H1 (cell line): Measurements from ENCODE around the gene ARID1B. TPM values are rescaled to one million over a fixed set of nuclear protein-coding genes. Genes with fewer than 3 reads are reported as not detected.

Experiments
- CTCF ChIA-PET: fragments of 300-600 bp; sonication (Branson Sonifier 250); formaldehyde crosslinking; loops from one replicate; lab custom pipeline; 2021; ENCODE audit not compliant: partially characterized antibody; lab: Charles Lee
- POLR2A ChIA-PET: fragments of 300-600 bp; sonication (Branson Sonifier 250); formaldehyde crosslinking; loops from one replicate; lab custom pipeline; 2021; ENCODE audit warnings: inconsistent platforms; ENCODE audit not compliant: partially characterized antibody; lab: Charles Lee
- DNase-seq, 2 experiments: peaks; one replicate each; pipeline versions ENCODE4 v3.0.0 to v3.0.0-alpha.2; 2010 to 2022; ENCODE audit warnings: low spot score in 2 of 2, low read depth in 1 of 2, mixed read lengths in 1 of 2
- FAIRE-seq: peaks from 2 replicates; lab custom pipeline; 2011; peaks lifted over from hg19 to GRCh38; lab: Jason Lieb, UNC
- H2AFZ ChIP-seq: 2 replicates; pipeline ENCODE4 v1.8.1; 2012; ENCODE audit warnings: low read length, inconsistent platforms
- H2AK5ac ChIP-seq: 2 replicates; pipeline ENCODE4 v1.6.1; 2013; ENCODE audit warnings: low read depth, low read length
- H2BK120ac ChIP-seq: replicated peaks from 2 replicates; pipeline ENCODE3; 2013; ENCODE audit warnings: low read depth, low read length, inconsistent platforms
- H2BK12ac ChIP-seq: 2 replicates; pipeline ENCODE4 v1.6.1; 2013; ENCODE audit warnings: low read depth, low read length
- H2BK15ac ChIP-seq: 2 replicates; pipeline ENCODE4 v1.6.1; 2013; ENCODE audit warnings: low read length
- H2BK20ac ChIP-seq: 2 replicates; pipeline ENCODE4 v1.6.1; 2013; ENCODE audit warnings: low read length
- H2BK5ac ChIP-seq: 2 replicates; pipeline ENCODE4 v1.6.1; 2013; ENCODE audit warnings: low read depth, low read length
- H3K14ac ChIP-seq: 2 replicates; pipeline ENCODE4 v1.6.1; 2013; ENCODE audit warnings: inconsistent platforms; ENCODE audit not compliant: insufficient read length
- H3K18ac ChIP-seq: 2 replicates; pipeline ENCODE4 v1.6.1; 2013; ENCODE audit warnings: low read length; ENCODE audit errors: extremely low read depth
- H3K23ac ChIP-seq: 2 replicates; pipeline ENCODE4 v1.6.1; 2013; ENCODE audit warnings: inconsistent platforms; ENCODE audit not compliant: insufficient read length
- H3K23me2 ChIP-seq: 2 replicates; pipeline ENCODE4 v1.6.1; 2013; ENCODE audit warnings: low read depth, low read length
- H3K27ac ChIP-seq: 2 replicates; pipeline ENCODE4 v1.6.1; 2011; ENCODE audit warnings: low read depth, low read length, inconsistent platforms
- H3K27me3 ChIP-seq, 4 experiments: replicated peaks in 1 of 4; 1 replicate in 1 of 4; 2 replicates in 3 of 4; pipeline versions ENCODE4 v1.6.1 to v1.8.1; 2011 to 2013; ENCODE audit warnings: low read length in 3 of 4, mild to moderate bottlenecking in 3 of 4, inconsistent platforms in 2 of 4, mixed read lengths in 2 of 4, moderate library complexity in 1 of 4; ENCODE audit not compliant: control insufficient read depth in 3 of 4, insufficient read depth in 3 of 4; ENCODE audit errors: extremely low read depth in 1 of 4
- H3K36me3 ChIP-seq, 4 experiments: 2 replicates each; pipeline versions ENCODE4 v1.6.1 to v1.8.1; 2011 to 2013; ENCODE audit warnings: mild to moderate bottlenecking in 4 of 4, low read length in 3 of 4, moderate library complexity in 2 of 4, control low read depth in 1 of 4, inconsistent platforms in 1 of 4; ENCODE audit not compliant: insufficient read depth in 4 of 4, control insufficient read depth in 2 of 4
- H3K4ac ChIP-seq: replicated peaks from 2 replicates; pipeline ENCODE3; 2013; ENCODE audit warnings: low read length, low read depth, mixed read lengths, inconsistent platforms; ENCODE audit not compliant: insufficient read length
- H3K4me1 ChIP-seq, 4 experiments: replicated peaks in 1 of 4; 1 replicate in 1 of 4; 2 replicates in 3 of 4; pipeline versions ENCODE4 v1.6.1 to v1.8.1; 2011 to 2013; ENCODE audit warnings: low read length in 3 of 4, inconsistent platforms in 2 of 4, mixed read lengths in 1 of 4; ENCODE audit not compliant: insufficient read depth in 4 of 4, control insufficient read depth in 3 of 4
- H3K4me2 ChIP-seq, 2 experiments: 2 replicates each; pipeline versions ENCODE4 v1.6.1 to v1.8.1; 2011 to 2013; ENCODE audit warnings: low read depth in 2 of 2, low read length in 2 of 2, control low read depth in 1 of 2, inconsistent platforms in 1 of 2, mild to moderate bottlenecking in 1 of 2; ENCODE audit not compliant: insufficient read depth in 1 of 2
- H3K4me3 ChIP-seq, 4 experiments: fragments of 200-600, 300-600 bp in 1 of 4; sonication (generic), shearing (Covaris generic), sonication (Bioruptor Twin) in 1 of 4; 2 replicates each; pipeline versions ENCODE4 v1.5.1 to v1.8.1; 2011 to 2016; ENCODE audit warnings: low read length in 4 of 4, low read depth in 3 of 4, control low read depth in 2 of 4, inconsistent platforms in 2 of 4, mild to moderate bottlenecking in 2 of 4, mixed read lengths in 1 of 4, moderate library complexity in 1 of 4; ENCODE audit not compliant: insufficient read depth in 2 of 4; ENCODE audit errors: extremely low read depth in 1 of 4
- H3K56ac ChIP-seq: replicated peaks from 2 replicates; pipeline ENCODE3; 2013; ENCODE audit warnings: low read depth, mild to moderate bottlenecking, mixed read lengths, low read length, inconsistent platforms; ENCODE audit not compliant: insufficient read length
- H3K79me1 ChIP-seq: 2 replicates; pipeline ENCODE4 v1.6.1; 2013; ENCODE audit warnings: low read depth, low read length, control low read depth
- H3K79me2 ChIP-seq, 2 experiments: 2 replicates each; pipeline versions ENCODE4 v1.6.1 to v1.8.1; 2012 to 2013; ENCODE audit warnings: low read length in 2 of 2, mild to moderate bottlenecking in 2 of 2, inconsistent platforms in 1 of 2; ENCODE audit not compliant: insufficient read depth in 2 of 2, control insufficient read depth in 1 of 2
- H3K9ac ChIP-seq, 4 experiments: replicated peaks in 1 of 4; 1 replicate in 1 of 4; 2 replicates in 3 of 4; pipeline versions ENCODE4 v1.6.1 to v1.8.1; 2011 to 2013; ENCODE audit warnings: low read depth in 3 of 4, low read length in 3 of 4, control low read depth in 2 of 4, mild to moderate bottlenecking in 2 of 4, moderate library complexity in 2 of 4, inconsistent platforms in 1 of 4; ENCODE audit errors: extremely low read depth in 1 of 4
- H3K9me3 ChIP-seq, 2 experiments: 2 replicates each; pipeline versions ENCODE4 v1.6.1 to v1.8.1; 2012 to 2013; ENCODE audit warnings: mild to moderate bottlenecking in 2 of 2, moderate library complexity in 2 of 2, control low read depth in 1 of 2, inconsistent platforms in 1 of 2, low read depth in 1 of 2, low read length in 1 of 2, mixed read lengths in 1 of 2; ENCODE audit not compliant: insufficient read depth in 2 of 2
- H4K20me1 ChIP-seq, 2 experiments: replicated peaks in 1 of 2; 2 replicates each; pipeline versions ENCODE3 to v1.8.1; 2011 to 2013; ENCODE audit warnings: inconsistent platforms in 2 of 2, low read length in 2 of 2, mild to moderate bottlenecking in 1 of 2; ENCODE audit not compliant: insufficient read depth in 2 of 2, control insufficient read depth in 1 of 2
- H4K5ac ChIP-seq: 2 replicates; pipeline ENCODE4 v1.6.1; 2013; ENCODE audit warnings: low read length, low read depth, mixed read lengths, inconsistent platforms; ENCODE audit not compliant: insufficient read length
- H4K8ac ChIP-seq: 2 replicates; pipeline ENCODE4 v1.8.0; 2013; ENCODE audit warnings: mild to moderate bottlenecking, moderate library complexity, low read length, inconsistent platforms; ENCODE audit not compliant: insufficient read depth; ENCODE audit errors: extremely low read depth
- H4K91ac ChIP-seq: replicated peaks from 2 replicates; pipeline ENCODE3; 2013; ENCODE audit warnings: low read length, mixed read lengths, inconsistent platforms; ENCODE audit not compliant: insufficient read length
- BACH1 ChIP-seq: IDR thresholded peaks from 2 replicates; pipeline ENCODE4 v1.6.1; 2012; ENCODE audit warnings: low read length, improper control_type of control experiment
- BCL11A ChIP-seq, 2 experiments: IDR thresholded peaks; one replicate each; pipeline ENCODE4 v1.6.1; 2011; ENCODE audit warnings: low read depth in 2 of 2, low read length in 2 of 2, mild to moderate bottlenecking in 2 of 2
- CREB1 ChIP-seq: IDR thresholded peaks from 2 replicates; pipeline ENCODE4 v1.6.1; 2012; ENCODE audit warnings: inconsistent platforms
- CTCF ChIP-seq, 3 experiments: IDR thresholded peaks; 1 replicate in 2 of 3; 2 replicates in 1 of 3; pipeline versions ENCODE4 v1.5.1 to v1.6.1; 2011; ENCODE audit warnings: low read length in 3 of 3, mild to moderate bottlenecking in 3 of 3, inconsistent platforms in 2 of 3, low read depth in 1 of 3, moderate library complexity in 1 of 3; ENCODE audit not compliant: insufficient read depth in 1 of 3; ENCODE audit errors: control extremely low read depth in 1 of 3
- HDAC6 ChIP-seq: IDR thresholded peaks from one replicate; pipeline ENCODE4 v1.7.1; 2012; ENCODE audit warnings: low read depth, mild to moderate bottlenecking, inconsistent platforms, low read length, moderate library complexity
- KDM1A ChIP-seq: fragments of 200-600, 300-600 bp; sonication (generic); IDR thresholded peaks from 2 replicates; pipeline ENCODE4 v1.7.1; 2016; ENCODE audit warnings: mild to moderate bottlenecking, low read length, borderline replicate concordance
- MAFK ChIP-seq: IDR thresholded peaks from 2 replicates; pipeline ENCODE4 v1.6.1; 2012; ENCODE audit warnings: low read depth, mild to moderate bottlenecking, improper control_type of control experiment, low read length
- POLR2AphosphoS5 ChIP-seq: IDR thresholded peaks from 2 replicates; pipeline ENCODE4 v1.6.1; 2011; ENCODE audit warnings: low read depth, low read length
- POU5F1 ChIP-seq: IDR thresholded peaks from 2 replicates; pipeline ENCODE4 v1.6.1; 2011; ENCODE audit warnings: low read depth, mild to moderate bottlenecking, low read length, moderate library complexity
- SIX5 ChIP-seq: IDR thresholded peaks from 2 replicates; pipeline ENCODE4 v1.6.1; 2011; ENCODE audit warnings: mild to moderate bottlenecking, low read depth, low read length
- TAF1 ChIP-seq: IDR thresholded peaks from 2 replicates; pipeline ENCODE4 v1.6.1; 2011; ENCODE audit warnings: mild to moderate bottlenecking, low read depth, low read length
- WGBS, 2 experiments: shearing (Covaris generic) in 1 of 2; methylation state at CpG; one replicate each; pipeline versions ENCODE4 v1.1.6 to v1.1.7; 2013 to 2015; ENCODE audit warnings: low lambda C conversion rate in 2 of 2, mixed read lengths in 2 of 2, inconsistent platforms in 1 of 2, low coverage in 1 of 2, missing lambda C conversion rate in 1 of 2; ENCODE audit not compliant: insufficient replicate concordance in 2 of 2, insufficient coverage in 1 of 2, insufficient read length in 1 of 2; ENCODE audit errors: extremely low coverage in 1 of 2, missing lambda C conversion rate in 1 of 2; 5-methylcytosine and 5-hydroxymethylcytosine counted together
- polyA plus RNA-seq, 7 experiments: library from polyadenylated mRNA; depleted of rRNA in 3 of 7; stranded (reverse) in 5 of 7; unstranded in 2 of 7; fragments of >200 nt in 5 of 7; fragments of 200-250 nt in 2 of 7; gene quantifications; 1 replicate in 5 of 7; 2 replicates in 1 of 7; 4 replicates in 1 of 7; pipeline versions ENCODE4 v1.2.1 to v1.2.3, GENCODE V29; 2011 to 2013; ENCODE audit warnings: missing spikeins in 2 of 7, mixed read lengths in 2 of 7
- total RNA-seq: library from RNA; stranded (reverse); fragmentation: NEBNext Ultra II Directional; extraction: Animal tissue kit (Norgen Biotek cat#: 25700); gene quantifications from 2 replicates; pipeline ENCODE4 v1.2.1, GENCODE V29; 2021

ARID1B gene
- total and polyA plus RNA-seq, 2 of the 8 experiments (the other 6 are each of a cell fraction or from before 2014, with no cell fraction given), result 24.3 to 70.3 TPM

- Histone ChIP-seq H3K23ac (no peak overlapping the region), H4K5ac (no peak overlapping the region), H3K18ac (no peak overlapping the region), H3K79me2 (peaks cover 0 to 10% of the 10 kb centered on the region in 2 experiments; a peak in 2 of 4 replicates), H3K4ac (no peak overlapping the region), H3K23me2 (no peaks in the 10 kb centered on the region), H3K27me3 (no peaks in the 10 kb centered on the region), H3K9ac (no peak overlapping the region), H2AK5ac (peak overlapping the region; percentile 29; the same call in 1 of the 2 replicates), H3K9me3 (no peaks in the 10 kb centered on the region), H3K4me1 (peaks cover 9 to 30% (median 26%) of the 10 kb centered on the region in 4 experiments), H2BK20ac (no peak overlapping the region), H3K4me3 (peak overlapping the region in 1 of 4 experiments; percentile 7; a peak in 1 of 8 replicates), H3K36me3 (peaks cover 0 to under 1% (median 0%) of the 10 kb centered on the region in 4 experiments; a peak in 1 of 8 replicates), H3K27ac (peak overlapping the region; percentile 16; the same call in 1 of the 2 replicates), H3K4me2 (peak overlapping the region; percentile 25 to 63), H2AFZ (no peak overlapping the region), H4K20me1 (peaks cover 0 to 3% of the 10 kb centered on the region in 2 experiments), H3K79me1 (no peaks in the 10 kb centered on the region; the same call in 1 of the 2 replicates), H2BK12ac (peak overlapping the region; percentile 62; the same call in 1 of the 2 replicates), H3K14ac (no peak overlapping the region), H4K8ac (peak overlapping the region; percentile 79; the same call in 1 of the 2 replicates), H4K91ac (peak overlapping the region; percentile 76), H2BK15ac (no peak overlapping the region), H3K56ac (no peak overlapping the region), H2BK120ac (no peak overlapping the region), H2BK5ac (0 out of 2 replicates have a peak overlapping the region, but pooled peaks have one; percentile 9)
- no peak for FAIRE-seq
- POLR2A ChIA-PET, result interaction anchor here (0.6 to 2.5 kb wide), 6 partner anchors 10 to 312 kb away, joined by 3 to 15 read pairs (median 6); no protein-coding TSS in a partner anchor
- peak; percentile 13 to 58 for DNase-seq
- CTCF ChIA-PET, result interaction anchor here (0.7 to 3.7 kb wide), 10 partner anchors 9 to 93 kb away, joined by 3 to 15 read pairs (median 4); no protein-coding TSS in a partner anchor
- 27% methylated on average over 9 of the region's 9 CpGs; no CpG with 5 or more reads in 1 of the 2 experiments for WGBS, 2 experiments
- TF ChIP-seq CREB1 (no peak; the same call in 1 of the 2 replicates), POLR2AphosphoS5 (no peak), BACH1 (0 out of 2 replicates have a peak, but pooled peaks have one; percentile 23), TAF1 (0 out of 2 replicates have a peak, but pooled peaks have one; percentile 42), SIX5 (no peak), BCL11A (IDR thresholded peaks at IDR 0.05; ENCODE audit: low read depth in 2 of 2, low read length in 2 of 2) (no peak), MAFK (peak; percentile 38; the same call in 1 of the 2 replicates), CTCF (IDR thresholded peaks at IDR 0.05; ENCODE audit: control extremely low read depth in 1 of 3, insufficient read depth in 1 of 3, low read depth in 1 of 3, low read length in 3 of 3) (no peak), KDM1A (no peak), POU5F1 (no peak), HDAC6 (no peak)
These were observed 313.6 kb downstream of the ARID1B start for GRCh38 chr6:157090736-157091135.
